Measurements from ENCODE around the gene ACKR3.

Gene ACKR3

DNA sequence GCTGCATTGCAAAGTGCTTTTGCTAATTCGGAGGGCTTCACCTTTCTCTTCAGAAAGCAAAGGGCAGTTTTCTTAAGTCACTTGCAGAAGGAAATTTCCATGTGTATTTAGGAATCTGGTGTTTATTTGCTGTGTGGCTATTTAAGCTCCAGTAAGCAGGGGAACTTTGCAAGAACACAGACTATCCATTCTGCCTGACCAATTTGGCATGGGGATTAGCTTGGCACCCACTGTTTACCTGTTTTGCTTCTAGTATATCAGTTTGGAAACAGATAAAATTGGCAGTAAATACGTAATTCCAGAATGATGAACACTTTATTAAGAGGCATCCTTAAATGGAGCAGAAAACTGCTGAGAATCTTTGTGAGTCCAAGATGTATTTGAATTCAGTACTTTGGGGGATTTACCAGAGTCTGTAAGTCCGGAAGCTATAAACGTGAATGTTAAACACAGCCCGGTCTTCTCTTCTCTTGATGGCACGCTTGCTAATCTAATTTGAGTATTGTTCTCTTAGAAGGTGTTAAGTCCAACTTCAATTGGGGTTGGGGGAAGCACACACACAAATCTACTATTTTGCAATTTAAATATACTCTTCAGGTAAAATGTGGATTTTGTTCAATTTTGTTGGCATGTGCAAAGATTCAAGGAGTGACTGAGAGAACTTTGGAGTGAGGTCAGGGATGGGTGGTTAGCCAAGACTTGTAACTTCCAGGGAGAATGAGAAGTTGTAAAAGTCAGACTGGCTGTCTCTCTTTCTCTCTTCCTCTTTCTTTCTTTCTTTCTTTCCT is 650 bp downstream of the ACKR3 start:
- no peak for DNase-seq

DNA sequence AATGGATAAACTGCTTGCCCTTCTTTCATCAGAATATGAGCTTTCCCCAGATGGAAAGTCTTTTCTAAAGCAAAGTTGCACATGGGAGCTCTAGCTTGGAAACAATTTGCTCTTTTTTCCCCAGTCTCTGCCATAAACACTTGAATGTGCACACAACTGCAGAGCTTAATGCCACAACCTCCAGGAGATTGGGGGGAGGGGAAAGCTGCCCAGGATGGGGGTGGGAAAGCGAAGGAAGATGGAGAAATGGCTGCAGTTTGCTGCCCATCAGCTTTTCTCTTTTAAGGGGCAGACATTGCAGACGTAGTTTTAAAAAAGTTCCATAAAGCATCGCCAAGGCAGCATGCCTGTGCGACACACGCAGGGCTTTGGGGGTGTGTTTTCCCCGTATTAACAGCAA is 1.5 kb downstream of the ACKR3 start:
- DNase-seq: no peak

DNA sequence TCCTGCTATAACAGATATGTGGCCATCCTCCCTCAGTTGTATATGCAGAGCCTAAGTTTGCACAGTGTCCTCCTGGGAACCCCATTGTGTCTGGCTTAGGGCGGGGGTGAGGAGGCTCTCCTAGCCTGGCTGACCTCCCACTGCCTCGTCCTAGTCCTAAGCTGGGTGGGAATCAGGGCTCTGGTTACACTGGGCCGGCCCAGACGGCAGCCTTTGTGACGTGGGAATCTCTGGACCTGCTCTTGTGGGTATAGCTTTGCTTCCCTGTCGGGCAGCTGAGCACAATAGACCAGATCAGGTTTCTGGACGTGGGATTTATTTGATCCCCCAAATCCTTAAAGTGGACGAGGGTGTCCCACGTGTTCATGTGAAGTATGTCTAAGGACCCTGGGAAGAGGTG is 2.9 kb downstream of the ACKR3 start:
- peak; percentile 57 for DNase-seq

DNA sequence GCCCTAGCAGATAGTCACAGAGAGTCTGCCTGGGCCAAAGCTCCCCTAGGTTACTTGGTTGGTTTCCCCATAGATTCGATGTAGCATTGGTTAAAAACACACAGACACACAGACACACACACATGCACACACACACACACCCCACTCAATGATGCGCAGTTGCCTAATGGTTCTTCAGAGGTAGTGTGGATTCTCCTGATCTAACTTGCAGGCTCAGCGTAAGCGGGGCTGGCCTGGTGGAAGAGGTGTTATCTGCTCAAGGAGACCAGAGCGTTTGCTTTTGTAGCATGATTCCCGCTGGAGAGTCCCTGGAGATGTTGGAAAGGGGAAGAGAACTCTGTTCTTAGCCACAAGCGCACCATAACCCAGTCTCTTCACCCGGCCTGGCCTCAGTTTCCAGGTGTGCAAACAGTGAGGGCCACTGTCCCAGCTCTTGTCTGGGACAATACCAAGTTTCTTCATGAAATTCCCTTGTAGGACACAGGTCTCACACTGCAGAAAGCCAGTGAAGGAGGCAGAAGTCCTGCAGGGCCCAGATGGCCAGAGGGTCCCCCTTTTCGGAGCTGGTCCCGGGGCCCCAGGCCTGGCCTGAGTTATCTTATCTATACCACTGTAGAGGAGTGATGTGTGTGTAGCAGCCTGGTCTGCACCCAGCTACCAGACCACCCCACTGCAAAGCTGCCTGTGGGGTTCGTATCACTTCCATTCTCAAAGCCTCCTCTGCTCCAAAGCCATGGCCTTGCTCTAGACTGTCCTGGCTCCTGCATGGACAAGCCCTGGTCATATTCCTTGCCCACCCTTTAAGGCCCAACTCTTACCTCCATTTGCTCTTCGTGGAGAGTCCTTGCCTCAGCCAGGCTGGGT is 3.7 kb downstream of the ACKR3 start:
- no peak for DNase-seq

DNA sequence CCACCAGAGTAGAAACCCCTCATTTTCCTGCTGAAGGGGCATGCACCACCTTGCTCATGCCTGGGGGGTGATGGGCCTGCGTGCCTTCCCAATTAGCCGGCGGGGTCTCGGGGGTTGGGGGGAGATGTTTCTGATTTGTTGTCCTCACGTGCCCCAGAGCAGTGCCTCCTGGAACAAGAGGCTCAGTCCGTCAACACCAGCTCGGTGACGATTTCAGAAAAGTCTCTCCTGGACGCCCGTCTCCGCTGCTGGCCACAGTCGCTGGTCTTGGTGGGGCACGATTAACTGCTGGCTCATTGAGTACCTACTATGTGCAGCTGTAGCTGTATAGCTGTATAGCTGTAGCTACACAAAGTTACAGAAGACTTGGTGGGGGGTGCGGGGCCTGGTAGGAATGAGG is 4.4 kb downstream of the ACKR3 start:
- no peak for DNase-seq

GRCh38 chr2:236574424-236575145 is 5.0 kb downstream of the ACKR3 start:
- DNase-seq: no peak

DNA sequence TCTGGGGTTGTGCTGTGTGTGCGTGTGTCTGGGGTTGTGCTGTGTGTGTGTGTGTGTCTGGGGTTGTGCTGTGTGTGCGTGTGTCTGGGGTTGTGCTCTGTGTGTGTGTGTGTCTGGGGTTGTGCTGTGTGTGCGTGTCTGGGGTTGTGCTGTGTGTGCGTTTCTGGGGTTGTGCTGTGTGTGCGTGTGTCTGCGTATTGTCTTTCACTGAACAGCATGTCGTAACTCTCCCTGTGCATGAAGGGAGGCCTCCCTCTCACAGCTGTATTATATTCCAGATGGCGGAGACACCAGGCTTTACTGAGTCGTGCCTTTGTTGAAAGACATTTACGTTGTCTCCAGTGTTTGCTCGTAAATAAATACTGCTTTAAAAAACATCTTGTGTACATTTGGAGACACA is 5.9 kb downstream of the ACKR3 start:
- no peak for DNase-seq

DNA sequence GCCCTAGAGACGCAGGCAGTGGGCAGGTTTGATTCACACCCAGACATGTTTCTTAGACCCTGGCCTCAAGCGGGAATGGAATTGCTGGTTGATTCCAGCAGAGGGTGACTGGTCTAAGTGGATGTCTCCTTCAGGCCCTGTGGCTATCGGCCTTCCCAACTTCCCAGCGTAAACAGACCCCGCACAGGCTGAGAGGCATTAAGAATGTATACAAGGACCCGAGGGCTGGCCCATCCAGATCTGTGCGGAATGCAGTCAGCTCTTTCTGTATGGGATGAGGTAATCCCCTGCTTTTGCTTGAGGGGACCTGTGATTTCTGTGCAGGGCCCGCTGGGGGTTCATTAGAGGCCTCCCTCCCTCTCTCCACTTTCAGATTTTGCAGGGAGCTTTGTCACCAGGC is 6.5 kb downstream of the ACKR3 start:
- DNase-seq: peak; percentile 65

DNA sequence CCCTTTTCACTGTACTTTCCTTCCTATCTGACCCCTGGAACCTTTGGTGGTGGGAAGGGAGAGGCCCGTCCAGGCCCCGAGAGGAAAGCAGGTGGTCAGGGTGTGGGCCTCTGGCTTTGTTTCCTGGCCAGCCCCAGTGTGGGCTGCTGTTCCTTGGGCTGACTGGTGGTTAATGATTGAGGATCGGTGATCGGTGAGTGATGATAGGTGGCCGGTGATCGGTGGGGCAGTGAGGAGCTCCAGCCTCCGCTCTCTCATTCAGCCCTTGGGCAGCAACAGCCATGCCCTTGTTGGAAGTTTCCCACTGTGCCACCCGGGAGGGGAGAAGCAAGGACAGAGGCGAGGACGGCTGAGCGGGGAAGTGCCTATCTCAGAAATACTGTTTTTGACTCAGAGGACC is 7.3 kb downstream of the ACKR3 start:
- no peak for DNase-seq

DNA sequence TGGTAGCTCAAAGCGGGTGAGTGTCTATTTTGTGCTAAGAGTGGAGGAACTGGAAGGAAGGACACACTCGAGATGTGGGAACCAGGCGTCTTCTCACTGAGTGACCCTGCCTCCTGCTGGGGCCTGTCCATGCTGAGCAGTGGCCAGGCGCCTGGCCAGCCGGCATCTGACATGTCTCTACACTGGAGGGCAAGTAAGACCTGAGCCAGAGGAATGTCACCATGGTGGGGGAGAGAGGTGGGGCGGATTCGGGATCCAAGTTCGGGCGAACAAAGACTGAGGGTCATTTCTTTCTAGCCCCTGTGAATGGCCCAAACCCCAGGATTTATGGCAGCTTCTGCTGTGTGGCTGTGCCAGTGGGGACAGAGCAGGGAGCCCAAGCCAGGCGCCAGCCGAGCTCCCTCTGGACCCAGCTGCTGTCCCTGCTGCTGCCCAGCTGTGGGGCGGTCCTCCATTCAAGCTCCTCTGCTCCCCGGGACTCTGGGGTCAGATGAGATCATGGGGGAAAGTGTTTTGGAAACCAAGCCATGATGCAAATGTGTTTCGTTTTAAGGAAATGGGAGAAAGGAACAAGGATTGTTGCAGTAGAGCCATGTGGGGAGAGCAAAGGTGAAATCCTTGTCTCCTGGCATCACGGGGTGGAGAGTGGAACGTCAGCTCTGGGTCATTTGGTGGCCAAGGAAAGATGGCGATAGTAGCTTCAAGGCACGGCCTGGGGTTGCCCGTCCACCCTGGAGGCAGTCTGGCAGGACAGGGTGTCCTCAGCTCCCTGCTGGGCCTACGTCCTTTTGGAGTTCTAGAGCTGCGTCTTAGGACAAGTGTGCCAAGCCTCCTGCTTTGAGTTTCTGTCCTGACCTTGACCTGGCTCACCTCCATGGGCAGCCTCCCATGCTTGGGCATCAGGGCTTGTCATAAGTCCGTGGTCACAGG is 8.1 kb downstream of the ACKR3 start:
- DNase-seq: no peak

GRCh38 chr2:236578411-236578846 is 8.8 kb downstream of the ACKR3 start:
- DNase-seq: no peak

DNA sequence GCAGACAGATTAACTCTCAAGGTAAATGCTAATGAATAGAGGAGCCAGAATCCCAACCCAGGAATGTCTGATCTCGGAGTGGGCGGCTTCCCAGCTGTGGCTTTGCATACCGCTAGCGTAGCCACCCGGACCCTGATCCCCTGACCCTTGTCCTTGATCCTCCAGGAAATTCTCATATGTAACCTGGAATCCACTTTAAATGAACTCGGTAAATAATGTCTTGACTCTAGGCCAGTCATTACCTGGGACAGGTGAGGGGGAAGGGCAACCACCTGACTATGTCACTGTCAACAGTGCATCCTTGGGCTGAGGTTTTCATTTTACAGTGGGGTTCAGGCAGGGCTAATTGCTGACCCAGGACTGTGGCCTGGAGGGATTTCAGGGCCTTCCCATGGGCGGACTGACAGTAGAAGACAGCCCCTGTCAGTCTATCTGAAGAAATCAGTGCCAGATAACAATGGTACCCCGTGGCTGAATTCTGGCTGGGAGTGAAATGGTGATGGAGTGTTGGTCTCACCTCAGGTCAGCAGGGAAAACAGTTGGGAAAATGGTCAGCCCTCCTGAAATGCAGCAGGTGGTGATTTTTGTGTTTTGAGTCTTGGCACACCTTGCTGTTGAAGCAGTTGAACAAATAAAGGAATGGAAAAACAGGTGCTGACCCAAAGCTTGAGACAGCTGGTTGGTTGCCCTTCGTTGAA is 9.6 kb downstream of the ACKR3 start:
- DNase-seq: no peak

- no peak for DNase-seq
These were observed 10.2 kb downstream of the ACKR3 start for GRCh38 chr2:236579746-236580315.

DNA sequence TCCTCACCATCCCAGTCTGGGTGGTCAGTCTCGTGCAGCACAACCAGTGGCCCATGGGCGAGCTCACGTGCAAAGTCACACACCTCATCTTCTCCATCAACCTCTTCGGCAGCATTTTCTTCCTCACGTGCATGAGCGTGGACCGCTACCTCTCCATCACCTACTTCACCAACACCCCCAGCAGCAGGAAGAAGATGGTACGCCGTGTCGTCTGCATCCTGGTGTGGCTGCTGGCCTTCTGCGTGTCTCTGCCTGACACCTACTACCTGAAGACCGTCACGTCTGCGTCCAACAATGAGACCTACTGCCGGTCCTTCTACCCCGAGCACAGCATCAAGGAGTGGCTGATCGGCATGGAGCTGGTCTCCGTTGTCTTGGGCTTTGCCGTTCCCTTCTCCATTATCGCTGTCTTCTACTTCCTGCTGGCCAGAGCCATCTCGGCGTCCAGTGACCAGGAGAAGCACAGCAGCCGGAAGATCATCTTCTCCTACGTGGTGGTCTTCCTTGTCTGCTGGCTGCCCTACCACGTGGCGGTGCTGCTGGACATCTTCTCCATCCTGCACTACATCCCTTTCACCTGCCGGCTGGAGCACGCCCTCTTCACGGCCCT is 11.2 kb downstream of the ACKR3 start:
- DNase-seq: no peak

GRCh38 chr2:236581546-236581945 is 11.9 kb downstream of the ACKR3 start:
- no peak for DNase-seq

DNA sequence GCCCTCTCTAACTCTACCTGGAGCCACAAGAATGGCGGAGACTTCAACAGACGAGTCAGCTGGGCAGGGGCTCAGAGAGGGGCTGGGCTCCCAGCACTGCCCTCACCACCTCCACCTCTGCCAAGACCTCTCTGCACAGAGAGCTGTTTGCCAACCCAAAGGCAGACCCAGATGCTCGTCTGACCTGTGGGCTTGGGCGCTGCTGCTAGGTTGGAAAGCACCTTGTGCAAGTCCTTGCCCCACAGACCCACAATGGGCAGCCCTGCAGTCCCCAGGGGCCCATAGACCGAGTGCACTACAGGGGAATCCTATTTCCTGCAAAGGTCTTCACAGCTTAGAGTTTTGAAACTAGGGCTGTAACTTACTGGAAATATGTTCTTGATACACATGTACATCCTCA is 13.3 kb downstream of the ACKR3 start:
- DNase-seq: no peak

- no peak for DNase-seq
These were observed 14.1 kb downstream of the ACKR3 start for GRCh38 chr2:236583621-236584203.

DNA sequence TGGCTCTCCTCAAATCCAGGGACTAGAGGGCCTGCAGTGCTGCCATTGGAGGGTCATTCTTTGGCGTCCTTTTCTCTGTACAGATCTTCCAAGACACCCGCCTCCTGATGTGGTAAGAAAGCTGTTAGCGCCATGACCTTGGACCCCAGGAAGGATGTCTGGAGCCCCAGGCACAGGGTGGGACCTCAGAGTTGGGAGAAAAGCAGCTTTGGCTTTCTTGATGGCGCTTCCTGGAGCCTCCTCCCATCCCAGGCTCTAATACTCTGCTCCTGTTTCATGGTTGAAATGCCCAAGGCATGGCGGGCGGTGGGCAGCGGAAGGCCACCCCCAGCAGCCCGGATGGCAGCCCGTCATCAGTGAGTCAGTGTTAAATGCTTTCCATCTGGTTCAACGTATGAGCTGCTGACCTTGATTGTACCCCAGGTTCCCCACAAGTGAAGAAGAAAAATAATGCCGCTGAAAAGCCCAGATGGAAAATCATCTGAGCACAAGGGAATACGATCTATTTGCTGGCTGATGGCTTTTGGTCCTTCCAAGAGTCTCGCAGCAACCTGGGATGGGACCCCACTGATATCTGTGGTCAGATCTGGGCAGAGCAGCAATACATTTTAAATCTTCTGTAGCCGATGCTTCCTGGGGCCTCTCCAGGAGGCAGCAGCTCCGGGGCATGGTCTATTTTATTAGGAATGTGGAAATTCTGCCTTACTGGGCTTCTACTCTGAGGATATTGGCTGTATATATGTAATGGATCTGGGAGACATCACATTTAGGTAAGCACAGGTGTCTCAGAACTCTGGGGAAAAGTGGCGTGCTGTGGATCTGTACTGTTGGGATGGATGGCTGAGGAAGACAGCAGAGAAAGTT is 15.1 kb downstream of the ACKR3 start:
- no peak for DNase-seq

DNA sequence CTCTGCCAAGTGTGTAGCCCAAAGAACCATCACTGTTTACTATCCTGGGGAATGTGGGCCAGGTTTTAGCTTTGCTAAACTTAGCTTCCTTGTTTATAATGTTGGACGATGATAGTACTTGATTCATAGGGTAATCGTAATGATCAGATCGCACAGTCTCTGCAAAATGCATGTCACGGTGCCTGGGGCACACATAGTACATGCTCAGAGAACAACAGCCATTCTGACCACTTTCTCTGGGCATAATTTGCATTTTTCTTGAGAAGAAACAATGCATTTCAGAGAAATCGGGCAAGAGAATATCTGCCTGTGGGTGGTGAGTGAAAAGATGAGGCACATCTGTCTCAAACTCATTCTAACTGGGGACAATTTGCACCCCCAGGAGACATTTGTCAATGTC is 16.3 kb downstream of the ACKR3 start:
- DNase-seq: no peak

Measured in retina (tissue), 1 donor.